K562 (cell line): ENCODE data around the gene SLC2A9. TPM values are rescaled to one million over a fixed set of nuclear protein-coding genes. Genes with fewer than 3 reads are reported as not detected.

Experiments used
- ARID3B ChIP-seq: fragments of 250-450 bp; sonication (Bioruptor Pico); IDR thresholded peaks from 2 replicates; pipeline ENCODE4 v1.4.0; 2020; ENCODE audit warnings: borderline replicate concordance
- CHD2 ChIP-seq: IDR thresholded peaks from 2 replicates; pipeline ENCODE4 v1.6.1; 2011; ENCODE audit warnings: low read depth, low read length
- CUX1 ChIP-seq: fragments of 200-800 bp; sonication (Bioruptor generic); IDR thresholded peaks from 2 replicates; pipeline ENCODE4 v1.6.1; 2016; ENCODE audit warnings: missing genetic modification characterization, missing compliant biosample characterization
- FOSL1 ChIP-seq: fragments of 200-800 bp; sonication (Bioruptor generic); conservative IDR thresholded peaks from 2 replicates; pipeline ENCODE4 v1.6.1; 2016; ENCODE audit warnings: missing genetic modification characterization, missing compliant biosample characterization
- HMG20B ChIP-seq: fragments of 250-450 bp; sonication (Bioruptor Pico); IDR thresholded peaks from 2 replicates; pipeline ENCODE4 v1.5.0; 2021; ENCODE audit warnings: mild to moderate bottlenecking
- LEF1 ChIP-seq: fragments of 450-650 bp; IDR thresholded peaks from 2 replicates; pipeline ENCODE4 v1.6.1; 2016; ENCODE audit warnings: mild to moderate bottlenecking
- MAFG ChIP-seq: fragments of 450-650 bp; conservative IDR thresholded peaks from 2 replicates; pipeline ENCODE4 v1.6.1; 2016; ENCODE audit warnings: missing genetic modification characterization, missing compliant biosample characterization
- MAFK ChIP-seq: IDR thresholded peaks from 2 replicates; pipeline ENCODE4 v1.6.1; 2011; ENCODE audit warnings: low read length, improper control_type of control experiment
- RAD51 ChIP-seq: fragments of 450-650 bp; IDR thresholded peaks from 2 replicates; pipeline ENCODE4 v1.7.1; 2016; ENCODE audit warnings: low read depth, mild to moderate bottlenecking, borderline replicate concordance
- RB1 ChIP-seq: fragments of 450-650 bp; IDR thresholded peaks from 2 replicates; pipeline ENCODE4 v1.6.1; 2017; ENCODE audit warnings: low read depth, mild to moderate bottlenecking
- TSC22D4 ChIP-seq: fragments of 450-650 bp; IDR thresholded peaks from 2 replicates; pipeline ENCODE4 v1.6.1; 2016; ENCODE audit warnings: missing genetic modification characterization, missing biosample characterization, control low read depth
- ZNF174 ChIP-seq: fragments of 250-450 bp; sonication (Bioruptor Pico); IDR thresholded peaks from 2 replicates; pipeline ENCODE4 v1.4.0; 2020; ENCODE audit warnings: mild to moderate bottlenecking
- ZNF197 ChIP-seq: fragments of 200-800 bp; sonication (Bioruptor generic); IDR thresholded peaks from 2 replicates; pipeline ENCODE4 v1.6.1; 2016; ENCODE audit warnings: low read depth, missing genetic modification characterization, missing compliant biosample characterization
- ZNF766 ChIP-seq: fragments of 200-800 bp; sonication (Bioruptor generic); conservative IDR thresholded peaks from 2 replicates; pipeline ENCODE4 v1.6.1; 2016; ENCODE audit warnings: missing genetic modification characterization, missing compliant biosample characterization
- polyA plus RNA-seq, 8 experiments: library from polyadenylated mRNA; depleted of rRNA in 4 of 8; stranded (reverse) in 5 of 8; unstranded in 3 of 8; fragments of >200 nt; fragmentation: Nextera tagmentation in 2 of 8; fragmentation: Illumina TruSeq in 1 of 8; extraction: Ambion mirVana in 2 of 8; extraction: Trizol in 1 of 8; gene quantifications; 2 replicates each; pipeline versions ENCODE4 v1.2.1 to v1.2.3, GENCODE V29; 2011 to 2014; ENCODE audit warnings: inconsistent platforms in 1 of 8, missing spikeins in 1 of 8
- total RNA-seq, 7 experiments: library from RNA; depleted of rRNA in 6 of 7; stranded (reverse); fragments of >200 nt in 6 of 7; fragmentation: Illumina TruSeq in 2 of 7; extraction: Trizol in 2 of 7; gene quantifications; 2 replicates each; pipeline versions ENCODE4 v1.2.1 to v1.2.3, GENCODE V29; 2011 to 2021; ENCODE audit warnings: low replicate concordance in 1 of 7
- TF ChIP-seq, protein P1 (sequence below): fragments of 450-650 bp; IDR thresholded peaks from 2 replicates; pipeline ENCODE4 v1.6.1; 2017; ENCODE audit warnings: antibody characterized with exemption, mild to moderate bottlenecking

The SLC2A9 gene
- total and polyA plus RNA-seq, 9 of the 15 experiments (the other 6 are each of a cell fraction or from before 2014, with no cell fraction given) = 0.15 to 1.9 (median 0.76) TPM

GRCh38 chr4:9946170-9946569 lies 75.1 kb downstream of the SLC2A9 start (continued):
- TF ChIP-seq MAFG (tag) = peak; percentile 90
- no peak for TF ChIP-seq LEF1
- TF ChIP-seq TSC22D4 (tag) = no peak
- no peak for TF ChIP-seq ZNF766 (CRISPR knock-in tag)
- TF ChIP-seq HMG20B (CRISPR knock-in tag) = no peak
- TF ChIP-seq RB1 = no peak
- TF ChIP-seq ZNF174 (CRISPR knock-in tag) = no peak
- TF ChIP-seq RAD51 = no peak
- no peak for TF ChIP-seq ZNF197 (CRISPR knock-in tag)
- TF ChIP-seq FOSL1 (tag) = no peak
- TF ChIP-seq, protein P1, sequence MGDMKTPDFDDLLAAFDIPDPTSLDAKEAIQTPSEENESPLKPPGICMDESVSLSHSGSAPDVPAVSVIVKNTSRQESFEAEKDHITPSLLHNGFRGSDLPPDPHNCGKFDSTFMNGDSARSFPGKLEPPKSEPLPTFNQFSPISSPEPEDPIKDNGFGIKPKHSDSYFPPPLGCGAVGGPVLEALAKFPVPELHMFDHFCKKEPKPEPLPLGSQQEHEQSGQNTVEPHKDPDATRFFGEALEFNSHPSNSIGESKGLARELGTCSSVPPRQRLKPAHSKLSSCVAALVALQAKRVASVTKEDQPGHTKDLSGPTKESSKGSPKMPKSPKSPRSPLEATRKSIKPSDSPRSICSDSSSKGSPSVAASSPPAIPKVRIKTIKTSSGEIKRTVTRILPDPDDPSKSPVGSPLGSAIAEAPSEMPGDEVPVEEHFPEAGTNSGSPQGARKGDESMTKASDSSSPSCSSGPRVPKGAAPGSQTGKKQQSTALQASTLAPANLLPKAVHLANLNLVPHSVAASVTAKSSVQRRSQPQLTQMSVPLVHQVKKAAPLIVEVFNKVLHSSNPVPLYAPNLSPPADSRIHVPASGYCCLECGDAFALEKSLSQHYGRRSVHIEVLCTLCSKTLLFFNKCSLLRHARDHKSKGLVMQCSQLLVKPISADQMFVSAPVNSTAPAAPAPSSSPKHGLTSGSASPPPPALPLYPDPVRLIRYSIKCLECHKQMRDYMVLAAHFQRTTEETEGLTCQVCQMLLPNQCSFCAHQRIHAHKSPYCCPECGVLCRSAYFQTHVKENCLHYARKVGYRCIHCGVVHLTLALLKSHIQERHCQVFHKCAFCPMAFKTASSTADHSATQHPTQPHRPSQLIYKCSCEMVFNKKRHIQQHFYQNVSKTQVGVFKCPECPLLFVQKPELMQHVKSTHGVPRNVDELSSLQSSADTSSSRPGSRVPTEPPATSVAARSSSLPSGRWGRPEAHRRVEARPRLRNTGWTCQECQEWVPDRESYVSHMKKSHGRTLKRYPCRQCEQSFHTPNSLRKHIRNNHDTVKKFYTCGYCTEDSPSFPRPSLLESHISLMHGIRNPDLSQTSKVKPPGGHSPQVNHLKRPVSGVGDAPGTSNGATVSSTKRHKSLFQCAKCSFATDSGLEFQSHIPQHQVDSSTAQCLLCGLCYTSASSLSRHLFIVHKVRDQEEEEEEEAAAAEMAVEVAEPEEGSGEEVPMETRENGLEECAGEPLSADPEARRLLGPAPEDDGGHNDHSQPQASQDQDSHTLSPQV = no peak
- peak; percentile 77; the same call in 1 of the 2 replicates for TF ChIP-seq MAFK
- TF ChIP-seq CUX1 (CRISPR knock-in tag) = no peak
- TF ChIP-seq CHD2 = no peak
- no peak for TF ChIP-seq ARID3B (CRISPR knock-in tag)
- TF ChIP-seq, all 486 proteins: peak for 6
